Osteoblast (primary cell): ENCODE results near the gene ATXN7L1. TPM values are rescaled to one million over a fixed set of nuclear protein-coding genes. Genes with fewer than 3 reads are reported as not detected.

ENCODE experiments used
- DNase-seq: peaks from one replicate; pipeline ENCODE4 v3.0.0; 2011; ENCODE audit warnings: low spot score, mixed read lengths; ENCODE audit not compliant: insufficient read length; ENCODE audit errors: missing footprints
- H2AFZ ChIP-seq: 2 replicates; pipeline ENCODE4 v1.6.0; 2011; ENCODE audit warnings: mild to moderate bottlenecking, low read length
- H3K27ac ChIP-seq: 2 replicates; pipeline ENCODE4 v1.5.1; 2011; ENCODE audit warnings: mild to moderate bottlenecking, low read depth, low read length, moderate library complexity
- H3K27me3 ChIP-seq: 2 replicates; pipeline ENCODE4 v1.6.0; 2012; ENCODE audit warnings: mild to moderate bottlenecking, control low read depth, inconsistent platforms, low read length, moderate library complexity; ENCODE audit not compliant: insufficient read depth
- H3K36me3 ChIP-seq: 2 replicates; pipeline ENCODE4 v1.5.1; 2011; ENCODE audit warnings: mild to moderate bottlenecking, low read length, control low read depth, moderate library complexity; ENCODE audit not compliant: insufficient read depth
- H3K4me1 ChIP-seq: 2 replicates; pipeline ENCODE4 v1.5.1; 2011; ENCODE audit warnings: mild to moderate bottlenecking, low read length, control low read depth, moderate library complexity; ENCODE audit not compliant: insufficient read depth
- H3K4me2 ChIP-seq: 2 replicates; pipeline ENCODE4 v1.6.0; 2011; ENCODE audit warnings: mild to moderate bottlenecking, low read length; ENCODE audit not compliant: insufficient read depth
- H3K4me3 ChIP-seq: fragments of 200-600 bp; sonication (generic); 3 replicates; pipeline ENCODE4 v1.5.1; 2012; ENCODE audit warnings: mild to moderate bottlenecking, low read length, inconsistent platforms; ENCODE audit not compliant: insufficient read depth
- H3K79me2 ChIP-seq: 2 replicates; pipeline ENCODE4 v1.6.0; 2012; ENCODE audit warnings: mild to moderate bottlenecking, low read length, control low read depth, inconsistent platforms; ENCODE audit not compliant: insufficient read depth
- H3K9me3 ChIP-seq: 2 replicates; pipeline ENCODE4 v1.5.1; 2011; ENCODE audit warnings: low read depth, low read length, control low read depth
- H4K20me1 ChIP-seq: 2 replicates; pipeline ENCODE4 v1.6.0; 2012; ENCODE audit warnings: mild to moderate bottlenecking, low read length, control low read depth; ENCODE audit not compliant: insufficient read depth
- total RNA-seq: library from RNA; depleted of rRNA; stranded (reverse); fragments of >200 nt; gene quantifications from 2 replicates; pipeline ENCODE4 v1.2.3, GENCODE V29; 2012
- TF ChIP-seq, protein P1 (sequence below): IDR thresholded peaks from 2 replicates; pipeline ENCODE4 v1.5.1; 2011; ENCODE audit warnings: mild to moderate bottlenecking, low read depth, low read length, moderate library complexity; ENCODE audit errors: extremely low read depth

Gene ATXN7L1
- total RNA-seq, 1 donor, result 9.0 TPM

- TF ChIP-seq, protein P1, sequence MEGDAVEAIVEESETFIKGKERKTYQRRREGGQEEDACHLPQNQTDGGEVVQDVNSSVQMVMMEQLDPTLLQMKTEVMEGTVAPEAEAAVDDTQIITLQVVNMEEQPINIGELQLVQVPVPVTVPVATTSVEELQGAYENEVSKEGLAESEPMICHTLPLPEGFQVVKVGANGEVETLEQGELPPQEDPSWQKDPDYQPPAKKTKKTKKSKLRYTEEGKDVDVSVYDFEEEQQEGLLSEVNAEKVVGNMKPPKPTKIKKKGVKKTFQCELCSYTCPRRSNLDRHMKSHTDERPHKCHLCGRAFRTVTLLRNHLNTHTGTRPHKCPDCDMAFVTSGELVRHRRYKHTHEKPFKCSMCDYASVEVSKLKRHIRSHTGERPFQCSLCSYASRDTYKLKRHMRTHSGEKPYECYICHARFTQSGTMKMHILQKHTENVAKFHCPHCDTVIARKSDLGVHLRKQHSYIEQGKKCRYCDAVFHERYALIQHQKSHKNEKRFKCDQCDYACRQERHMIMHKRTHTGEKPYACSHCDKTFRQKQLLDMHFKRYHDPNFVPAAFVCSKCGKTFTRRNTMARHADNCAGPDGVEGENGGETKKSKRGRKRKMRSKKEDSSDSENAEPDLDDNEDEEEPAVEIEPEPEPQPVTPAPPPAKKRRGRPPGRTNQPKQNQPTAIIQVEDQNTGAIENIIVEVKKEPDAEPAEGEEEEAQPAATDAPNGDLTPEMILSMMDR, result no peak
- no peak overlapping the region for H3K27ac ChIP-seq
- H3K9me3 ChIP-seq, result no peaks in the 10 kb centered on the region
- H4K20me1 ChIP-seq, result no peaks in the 10 kb centered on the region
- no peaks in the 10 kb centered on the region for H3K27me3 ChIP-seq
- peaks cover 6% of the 10 kb centered on the region for H3K4me1 ChIP-seq
- H3K36me3 ChIP-seq, result peaks cover 7% of the 10 kb centered on the region
- H3K4me2 ChIP-seq, result no peak overlapping the region
- no peak overlapping the region for H2AFZ ChIP-seq
- DNase-seq, result no peak
- no peak overlapping the region for H3K4me3 ChIP-seq
- peaks cover 22% of the 10 kb centered on the region for H3K79me2 ChIP-seq
These were observed 3.9 kb downstream of the ATXN7L1 start for GRCh38 chr7:105872491-105872890.

DNA sequence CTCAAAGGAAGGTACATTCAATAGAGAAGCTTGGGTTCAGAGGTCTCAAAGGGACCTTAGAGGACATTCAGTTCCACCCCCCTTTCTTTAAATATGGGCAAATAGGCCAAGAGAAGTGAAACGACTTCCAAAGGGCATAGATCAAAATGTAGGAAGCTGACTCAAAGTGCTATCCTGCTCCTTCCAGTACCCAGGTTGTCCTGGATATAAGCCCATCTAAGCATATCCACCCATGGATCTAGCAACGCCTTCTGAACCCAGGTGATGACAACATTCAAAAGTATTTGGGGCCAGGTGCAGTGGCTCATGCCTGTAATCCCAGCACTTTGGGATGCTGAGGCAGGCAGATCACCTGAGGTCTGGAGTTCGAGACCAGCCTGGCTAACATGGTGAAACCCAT is 5.3 kb downstream of the ATXN7L1 start:
- H2AFZ ChIP-seq, result no peak overlapping the region
- H3K9me3 ChIP-seq, result no peaks in the 10 kb centered on the region
- no peak overlapping the region for H3K27ac ChIP-seq
- H3K4me3 ChIP-seq, result no peak overlapping the region
- peaks cover 21% of the 10 kb centered on the region for H3K79me2 ChIP-seq
- peaks cover 7% of the 10 kb centered on the region for H3K36me3 ChIP-seq
- no peak overlapping the region for H3K4me2 ChIP-seq
- H4K20me1 ChIP-seq, result no peaks in the 10 kb centered on the region
- peaks cover 6% of the 10 kb centered on the region for H3K4me1 ChIP-seq
- TF ChIP-seq, protein P1, result no peak
- no peaks in the 10 kb centered on the region for H3K27me3 ChIP-seq
- DNase-seq, result no peak

- H3K4me2 ChIP-seq, result no peak overlapping the region
- H3K4me3 ChIP-seq, result no peak overlapping the region
- H3K4me1 ChIP-seq, result no peaks in the 10 kb centered on the region
- H3K27me3 ChIP-seq, result no peaks in the 10 kb centered on the region
- no peaks in the 10 kb centered on the region for H3K36me3 ChIP-seq
- TF ChIP-seq, protein P1, result no peak
- no peaks in the 10 kb centered on the region for H3K9me3 ChIP-seq
- no peak overlapping the region for H3K27ac ChIP-seq
- H2AFZ ChIP-seq, result no peak overlapping the region
- peaks cover 11% of the 10 kb centered on the region for H4K20me1 ChIP-seq
- no peaks in the 10 kb centered on the region for H3K79me2 ChIP-seq
- no peak for DNase-seq
These were observed 10.1 kb downstream of the ATXN7L1 start for GRCh38 chr7:105866102-105866801.

DNA sequence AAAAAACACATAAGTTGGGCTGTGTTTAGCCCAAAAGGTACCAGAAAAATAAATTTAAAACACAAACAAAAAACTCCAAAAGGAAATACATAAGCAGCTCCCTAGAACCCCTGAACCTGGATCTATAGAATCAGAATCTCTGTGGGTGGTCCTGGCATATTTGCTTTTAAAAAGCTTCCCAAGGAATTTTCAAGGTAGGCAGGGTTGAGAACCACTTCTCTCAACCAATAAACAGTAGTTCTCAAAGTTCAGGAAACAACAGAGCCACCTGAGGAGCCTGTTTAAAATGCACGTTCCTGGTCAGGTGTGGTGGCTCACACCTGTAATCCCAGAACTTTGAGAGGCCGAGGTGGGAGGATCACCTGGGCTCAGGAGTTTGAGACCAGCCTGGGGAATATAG is 12.5 kb downstream of the ATXN7L1 start:
- H3K79me2 ChIP-seq, result no peaks in the 10 kb centered on the region
- no peaks in the 10 kb centered on the region for H3K4me1 ChIP-seq
- H3K27ac ChIP-seq, result no peak overlapping the region
- H3K27me3 ChIP-seq, result no peaks in the 10 kb centered on the region
- H3K36me3 ChIP-seq, result no peaks in the 10 kb centered on the region
- TF ChIP-seq, protein P1, result no peak
- DNase-seq, result no peak
- no peaks in the 10 kb centered on the region for H3K9me3 ChIP-seq
- no peak overlapping the region for H2AFZ ChIP-seq
- H4K20me1 ChIP-seq, result peaks cover 15% of the 10 kb centered on the region
- no peak overlapping the region for H3K4me2 ChIP-seq
- H3K4me3 ChIP-seq, result no peak overlapping the region
